Adrenal gland (tissue), 12 donors: Measurements from ENCODE around the gene MAP3K20. TPM values are rescaled to one million over a fixed set of nuclear protein-coding genes. Genes with fewer than 3 reads are reported as not detected.

Source experiments
- DNase-seq, 7 donors: peaks; one replicate each; pipeline ENCODE4 v3.0.0-alpha.2; 2019 to 2020
- H3K27ac ChIP-seq, 5 donors: fragments of 200-600 bp; sonication (generic) in 4 of 5; 1 replicate in 3 of 5; 2 replicates in 2 of 5; pipeline versions ENCODE4 v1.5.1 to v1.8.0; 2016 to 2020; ENCODE audit warnings: mild to moderate bottlenecking in 1 of 5
- H3K27me3 ChIP-seq: fragments of 200-600 bp; 2 replicates; pipeline ENCODE4 v1.8.0; 2021
- H3K36me3 ChIP-seq, 2 donors: fragments of 200-600 bp; replicated peaks in 1 of 2; 1 replicate in 1 of 2; 2 replicates in 1 of 2; pipeline versions ENCODE4 v1.5.1 to v1.8.0; 2018 to 2022
- H3K4me1 ChIP-seq, 2 donors: fragments of 200-600 bp; replicated peaks in 1 of 2; 1 replicate in 1 of 2; 2 replicates in 1 of 2; pipeline versions ENCODE4 v1.5.1 to v1.8.0; 2018 to 2021
- H3K4me3 ChIP-seq, 4 donors: fragments of 200-600 bp; sonication (generic) in 3 of 4; one replicate each; pipeline ENCODE4 v1.5.1; 2016 to 2018
- H3K9me3 ChIP-seq, 3 donors: fragments of 200-600 bp; sonication (generic) in 1 of 3; replicated peaks in 1 of 3; 1 replicate in 2 of 3; 2 replicates in 1 of 3; pipeline versions ENCODE4 v1.5.1 to v1.8.0; 2016 to 2021
- CTCF ChIP-seq, 6 experiments: fragments of 450-650 bp in 4 of 6; fragments of 200-600 bp in 2 of 6; sonication (generic) in 1 of 6; IDR thresholded peaks; 1 replicate in 5 of 6; 2 replicates in 1 of 6; pipeline versions ENCODE4 v1.5.1 to v1.8.0; 2016 to 2021; ENCODE audit warnings: antibody characterized with exemption in 6 of 6, mild to moderate bottlenecking in 2 of 6, moderate library complexity in 1 of 6
- POLR2A ChIP-seq, 2 donors: fragments of 450-650 bp; IDR thresholded peaks; one replicate each; pipeline ENCODE4 v1.6.1; 2017; ENCODE audit warnings: antibody characterized with exemption in 2 of 2, mild to moderate bottlenecking in 2 of 2, moderate library complexity in 1 of 2
- WGBS, 4 donors: extraction: QIAGEN DNeasy Blood & Tissue Kit in 2 of 4; methylation state at CpG; one replicate each; pipeline versions ENCODE4 v1.1.5 to v1.1.7; 2013 to 2017; 5-methylcytosine and 5-hydroxymethylcytosine counted together
- intact Hi-C, 2 donors: fragments of 100-400 bp; cut with DNase I; formaldehyde crosslinking; loops; one replicate each; pipeline versions ENCODE4 v1.14.1 to v1.15.0; 2022 to 2023
- polyA plus RNA-seq, 3 donors: library from polyadenylated mRNA; stranded (reverse); fragments of 200-250 nt in 2 of 3; fragments of 350-450 nt in 1 of 3; fragmentation: Illumina TruSeq in 1 of 3; extraction: RNeasy Lipid Tissue Mini Kit (QIAGEN cat#74804) in 1 of 3; gene quantifications; one replicate each; pipeline ENCODE4 v1.2.3, GENCODE V29; 2013 to 2014
- total RNA-seq, 9 donors: library from RNA; depleted of rRNA in 4 of 9; stranded (reverse); fragments of >200 nt in 4 of 9; fragments of 120-200 nt in 1 of 9; fragmentation: NEBNext Ultra II Directional in 1 of 9; extraction: Animal tissue kit (Norgen Biotek cat#: 25700) in 1 of 9; gene quantifications; one replicate each; pipeline versions ENCODE4 v1.1.0 to v1.2.4, GENCODE V29; 2013 to 2023
- donor health status: healthy with polysubstance abuse.
- donor health status: Bipolar disorder and iron deficiency.
- donor health status: DM: yes; HTN: yes; CAD: no.
- donor health status: DM: no; HTN: no; CAD: no.
- donor health status: DM: no; HTN: no; CAD: no.
- donor health status: DM: yes; HTN: yes; CAD: no.

The MAP3K20 gene
- total and polyA plus RNA-seq, 12 donors, result 8.1 to 54.2 (median 25.4) TPM

GRCh38 chr2:173311844-173312606 lies 236.4 kb downstream of the MAP3K20 start:
- no peak for TF ChIP-seq POLR2A (IDR thresholded peaks at IDR 0.05)
- TF ChIP-seq CTCF (IDR thresholded peaks at IDR 0.05), result no peak
- Histone ChIP-seq H3K27me3 (no peaks in the 10 kb centered on the region), H3K27ac (no peak overlapping the region), H3K9me3 (no peaks in the 10 kb centered on the region), H3K4me3 (no peak overlapping the region), H3K36me3 (no peaks in the 10 kb centered on the region), H3K4me1 (no peaks in the 10 kb centered on the region)
- 91 to 93% (median 92%) methylated on average over 9 of the region's 9 CpGs for WGBS, 4 donors
- intact Hi-C loops, result no loop called here
- DNase-seq, result no peak
